Measurements from ENCODE around the gene UQCRHL.
A peak's percentile ranks its signal among the peaks of the same experiment; 100 is the strongest.

GRCh38 chr1:15847100-15847892, 39.8 kb upstream of the UQCRHL start, which contains the start of gene SPEN:
- TF ChIP-seq CEBPB (IDR thresholded peaks at IDR 0.05; ENCODE audit: low read depth, low read length) (no peak), CTCF (IDR thresholded peaks at IDR 0.05; ENCODE audit: control extremely low read depth in 1 of 3, insufficient read depth in 1 of 3, low read depth in 1 of 3, low read length in 3 of 3) (peak in 2 of 3 experiments; percentile 4 to 10; a peak in 2 of 4 replicates), MAX (IDR thresholded peaks at IDR 0.05) (peak; percentile 67), PHF8 (conservative IDR thresholded peaks at IDR 0.05; ENCODE audit: low read depth, low read length) (0 out of 2 replicates have a peak, but pooled peaks have one; percentile 47), POLR2AphosphoS5 (IDR thresholded peaks at IDR 0.05; ENCODE audit: low read depth, low read length) (peak; percentile 34), NRF1 (IDR thresholded peaks at IDR 0.05; ENCODE audit: low read depth, low read length) (peak; percentile 76), TAF1 (IDR thresholded peaks at IDR 0.05; ENCODE audit: low read depth, low read length) (no peak), CREB1 (IDR thresholded peaks at IDR 0.05) (no peak)

Data from H1 (cell line).